GM12874 (cell line): ENCODE data around the gene RAD51C.

Source experiments
- CTCF ChIP-seq: IDR thresholded peaks from 2 replicates; pipeline ENCODE4 v1.5.1; 2011; ENCODE audit warnings: low read depth, mild to moderate bottlenecking, control low read depth, low read length, moderate library complexity; ENCODE audit not compliant: insufficient read depth

RAD51C gene

DNA sequence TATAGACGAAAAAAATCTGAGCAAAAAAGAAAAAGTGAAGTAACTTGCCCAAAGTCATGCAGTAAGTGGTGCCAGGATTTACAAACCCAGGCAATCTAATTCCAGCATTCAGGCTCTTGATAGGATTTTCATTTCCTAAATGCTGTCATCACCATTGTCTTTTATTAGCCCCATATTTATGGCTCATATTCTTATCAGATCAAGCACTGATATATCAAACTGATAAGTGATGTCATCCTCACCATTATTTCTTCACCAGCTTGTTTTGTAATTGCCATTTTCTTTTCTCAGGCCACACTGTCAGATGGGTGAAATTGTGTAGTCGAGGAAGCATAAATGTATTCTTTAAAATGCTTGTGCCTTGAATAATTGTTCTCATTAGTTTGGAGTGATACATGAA is 1.3 kb downstream of the RAD51C start:
- no peak for TF ChIP-seq CTCF

GRCh38 chr17:58694302-58694701 is 1.9 kb downstream of the RAD51C start:
- no peak for TF ChIP-seq CTCF

GRCh38 chr17:58694826-58695225 is 2.4 kb downstream of the RAD51C start:
- TF ChIP-seq CTCF: no peak

DNA sequence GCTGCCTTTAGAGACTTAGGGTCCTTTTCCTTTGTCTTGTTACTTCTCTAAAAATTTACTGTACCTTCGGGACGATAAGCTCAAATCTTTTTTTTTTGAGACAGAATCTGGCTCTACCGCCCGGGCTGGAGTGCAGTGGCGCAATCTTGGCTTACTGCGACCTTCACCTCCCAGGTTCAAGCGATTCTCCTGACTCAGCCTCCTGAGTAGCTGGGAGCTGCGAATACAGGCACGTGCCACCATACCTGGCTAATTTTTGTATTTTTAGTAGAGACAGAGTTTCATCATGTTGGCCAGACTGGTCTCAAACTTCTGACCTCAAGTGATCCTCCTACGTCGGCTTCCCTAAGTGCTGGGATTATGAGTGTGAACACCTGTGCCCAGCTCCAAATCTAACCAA is 7.4 kb downstream of the RAD51C start:
- no peak for TF ChIP-seq CTCF

DNA sequence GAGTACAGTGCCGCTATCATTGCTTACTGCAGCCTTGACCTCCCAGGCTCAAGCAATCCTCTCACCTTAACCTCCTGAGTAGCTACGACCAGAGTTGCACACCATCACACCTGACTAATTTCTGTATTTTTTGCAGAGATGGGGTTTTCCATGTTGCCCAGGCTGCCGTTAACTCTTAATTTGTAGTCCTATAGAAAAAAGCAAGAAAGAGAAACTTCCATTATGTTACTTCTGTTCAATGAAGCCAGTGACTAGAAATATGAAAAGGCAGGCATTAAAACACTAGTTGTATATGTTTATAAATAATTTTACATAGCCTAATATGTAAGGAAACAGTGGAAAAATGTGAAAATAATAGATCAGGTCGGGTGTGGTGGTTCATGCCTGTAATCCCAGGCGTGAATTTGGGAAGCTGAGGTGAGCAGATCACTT is 9.7 kb downstream of the RAD51C start:
- TF ChIP-seq CTCF: no peak

DNA sequence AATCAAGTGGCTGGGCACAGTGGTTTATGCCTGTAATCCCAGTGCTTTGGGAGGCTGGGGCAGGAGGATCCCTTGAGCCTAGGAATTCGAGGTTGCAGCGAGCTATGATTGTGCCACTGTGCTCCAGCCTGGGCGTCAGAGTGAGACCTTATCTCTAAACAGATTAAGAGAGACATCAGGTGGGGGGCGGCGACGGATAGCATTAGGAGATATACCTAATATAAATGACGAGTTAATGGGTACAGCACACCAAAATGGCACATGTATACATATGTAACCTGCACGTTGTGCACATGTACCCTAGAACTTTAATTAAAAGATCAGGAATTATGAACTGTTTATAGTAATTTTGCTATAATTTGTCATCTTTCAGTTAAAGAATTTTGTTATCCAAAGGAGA is 10.3 kb downstream of the RAD51C start:
- TF ChIP-seq CTCF: no peak

- TF ChIP-seq CTCF: no peak
Observed at GRCh38 chr17:58703137-58703915, 10.9 kb downstream of the RAD51C start.

- no peak for TF ChIP-seq CTCF
Observed at GRCh38 chr17:58703916-58704286, 11.5 kb downstream of the RAD51C start.
